Ovary (tissue), 9 donors: ENCODE results near the gene ATP13A2. TPM values are rescaled to one million over a fixed set of nuclear protein-coding genes. Genes with fewer than 3 reads are reported as not detected.

Experiments used
- DNase-seq, 5 donors: peaks; one replicate each; pipeline ENCODE4 v3.0.0-alpha.2; 2019 to 2020
- H3K27ac ChIP-seq, 2 donors: fragments of 200-600 bp; one replicate each; pipeline versions ENCODE4 v1.5.1 to v1.8.0; 2019 to 2022
- H3K27me3 ChIP-seq: fragments of 200-600 bp; one replicate; pipeline ENCODE4 v1.8.0; 2022
- H3K36me3 ChIP-seq: fragments of 200-600 bp; sonication (generic); one replicate; pipeline ENCODE4 v1.5.1; 2019
- H3K4me1 ChIP-seq: one replicate; pipeline ENCODE4 v1.8.1; 2013; ENCODE audit warnings: mild to moderate bottlenecking, moderate library complexity; ENCODE audit not compliant: insufficient read depth
- H3K4me3 ChIP-seq: fragments of 200-600 bp; sonication (generic); one replicate; pipeline ENCODE4 v1.5.1; 2017
- H3K9me3 ChIP-seq, 2 donors: fragments of 200-600 bp in 1 of 2; sonication (generic) in 1 of 2; one replicate each; pipeline versions ENCODE4 v1.5.1 to v1.8.1; 2013 to 2019; ENCODE audit warnings: mild to moderate bottlenecking in 1 of 2, moderate library complexity in 1 of 2
- EP300 ChIP-seq: sonication (generic); formaldehyde crosslinking; IDR thresholded peaks from one replicate; pipeline ENCODE4 v1.6.1; 2017; ENCODE audit warnings: antibody characterized with exemption
- POLR2A ChIP-seq: fragments of 450-650 bp; IDR thresholded peaks from one replicate; pipeline ENCODE4 v1.6.1; 2017; ENCODE audit warnings: antibody characterized with exemption, mild to moderate bottlenecking, moderate library complexity
- WGBS, 3 donors: extraction: QIAGEN DNeasy Blood & Tissue Kit in 1 of 3; methylation state at CpG; one replicate each; pipeline versions ENCODE4 v1.1.5 to v1.1.7; 2013 to 2017; 5-methylcytosine and 5-hydroxymethylcytosine counted together
- intact Hi-C, 4 donors: fragments of 100-400 bp; cut with DNase I; formaldehyde crosslinking; loops; one replicate each; pipeline versions ENCODE4 v1.11.0 to v1.15.1; 2022 to 2023
- polyA plus RNA-seq, 2 donors: library from polyadenylated mRNA; stranded (reverse); fragments of 200-250 nt in 1 of 2; fragments of 350-450 nt in 1 of 2; fragmentation: Illumina TruSeq in 1 of 2; extraction: RNeasy Lipid Tissue Mini Kit (QIAGEN cat#74804) in 1 of 2; gene quantifications; one replicate each; pipeline ENCODE4 v1.2.3, GENCODE V29; 2013 to 2014
- total RNA-seq, 7 donors: library from RNA; depleted of rRNA in 2 of 7; stranded (reverse); fragments of >200 nt in 2 of 7; fragmentation: NEBNext Ultra II Directional in 3 of 7; extraction: Animal tissue kit (Norgen Biotek cat#: 25700) in 3 of 7; gene quantifications; one replicate each; pipeline versions ENCODE4 v1.1.0 to v1.2.4, GENCODE V29; 2016 to 2023
- TF ChIP-seq, protein P1 (sequence below), 3 donors: fragments of 450-650 bp in 2 of 3; fragments of 200-600 bp in 1 of 3; IDR thresholded peaks; one replicate each; pipeline versions ENCODE4 v1.5.1 to v1.8.0; 2016 to 2022; ENCODE audit warnings: antibody characterized with exemption in 3 of 3, mild to moderate bottlenecking in 1 of 3
- donor health status: DM: no; HTN: no; CAD: no; lungs with moderate emphysema.
- donor health status: DM: no; HTN: no; CAD: no.
- donor health status: Bipolar disorder and iron deficiency.
- donor health status: DM: yes; HTN: yes; CAD: no.
- donor health status: DM: no; HTN: no; CAD: no.
- donor health status: DM: yes; HTN: yes; CAD: no.

The ATP13A2 gene
- total and polyA plus RNA-seq, 9 donors, result 8.8 to 24.1 (median 18.7) TPM

DNA sequence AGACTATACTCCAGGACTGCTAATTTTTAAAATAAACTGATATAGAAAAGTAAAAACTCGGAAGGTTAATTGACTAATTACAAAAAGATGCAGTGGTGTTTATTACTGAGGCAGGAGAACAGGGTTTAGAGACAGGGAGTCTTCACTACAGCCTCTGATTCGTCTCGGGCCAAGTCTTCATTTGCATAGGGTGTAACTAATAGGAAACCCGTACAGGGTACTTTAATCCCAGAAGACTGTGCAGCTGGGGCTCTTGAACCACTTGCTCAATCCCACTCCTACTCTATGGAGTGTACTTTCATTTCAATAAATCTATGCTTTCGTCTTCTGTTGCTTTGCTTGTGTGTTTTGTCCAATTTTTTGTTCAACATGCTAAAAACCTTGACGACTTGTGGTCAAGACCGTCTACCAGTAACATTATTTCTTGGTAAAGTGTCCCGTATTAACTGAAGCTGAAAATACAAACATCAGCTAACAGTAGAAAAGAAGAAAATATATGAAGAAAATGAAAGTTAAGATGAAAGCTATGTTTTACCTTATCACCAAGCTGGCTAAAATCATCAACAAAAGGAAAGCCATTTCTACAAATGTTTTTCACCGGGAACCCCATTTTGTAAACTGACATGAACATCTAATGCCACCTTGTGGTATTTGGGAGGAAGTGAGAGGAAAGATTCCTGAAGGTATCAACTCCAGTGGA lies 34.1 kb upstream of the ATP13A2 start:
- intact Hi-C loops, result loop anchor here in 3 of 4 donors (2.0 to 10.0 kb wide), 4 partner anchors 51 to 93 kb away; no protein-coding TSS in a partner anchor
- no peaks in the 10 kb centered on the region for H3K27me3 ChIP-seq
- 7 to 11% (median 9%) methylated on average over 9 of the region's 9 CpGs for WGBS, 3 donors
- no peaks in the 10 kb centered on the region for H3K9me3 ChIP-seq
- H3K27ac ChIP-seq, result no peak overlapping the region
- H3K36me3 ChIP-seq, result no peaks in the 10 kb centered on the region
- peaks cover 3% of the 10 kb centered on the region for H3K4me1 ChIP-seq
- H3K4me3 ChIP-seq, result peak overlapping the region; percentile 5
- no peak for DNase-seq
- no peak for TF ChIP-seq EP300
- no peak for TF ChIP-seq POLR2A
- TF ChIP-seq, protein P1, sequence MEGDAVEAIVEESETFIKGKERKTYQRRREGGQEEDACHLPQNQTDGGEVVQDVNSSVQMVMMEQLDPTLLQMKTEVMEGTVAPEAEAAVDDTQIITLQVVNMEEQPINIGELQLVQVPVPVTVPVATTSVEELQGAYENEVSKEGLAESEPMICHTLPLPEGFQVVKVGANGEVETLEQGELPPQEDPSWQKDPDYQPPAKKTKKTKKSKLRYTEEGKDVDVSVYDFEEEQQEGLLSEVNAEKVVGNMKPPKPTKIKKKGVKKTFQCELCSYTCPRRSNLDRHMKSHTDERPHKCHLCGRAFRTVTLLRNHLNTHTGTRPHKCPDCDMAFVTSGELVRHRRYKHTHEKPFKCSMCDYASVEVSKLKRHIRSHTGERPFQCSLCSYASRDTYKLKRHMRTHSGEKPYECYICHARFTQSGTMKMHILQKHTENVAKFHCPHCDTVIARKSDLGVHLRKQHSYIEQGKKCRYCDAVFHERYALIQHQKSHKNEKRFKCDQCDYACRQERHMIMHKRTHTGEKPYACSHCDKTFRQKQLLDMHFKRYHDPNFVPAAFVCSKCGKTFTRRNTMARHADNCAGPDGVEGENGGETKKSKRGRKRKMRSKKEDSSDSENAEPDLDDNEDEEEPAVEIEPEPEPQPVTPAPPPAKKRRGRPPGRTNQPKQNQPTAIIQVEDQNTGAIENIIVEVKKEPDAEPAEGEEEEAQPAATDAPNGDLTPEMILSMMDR (IDR thresholded peaks at IDR 0.05), result peak; percentile 37 to 88 (median 86)

DNA sequence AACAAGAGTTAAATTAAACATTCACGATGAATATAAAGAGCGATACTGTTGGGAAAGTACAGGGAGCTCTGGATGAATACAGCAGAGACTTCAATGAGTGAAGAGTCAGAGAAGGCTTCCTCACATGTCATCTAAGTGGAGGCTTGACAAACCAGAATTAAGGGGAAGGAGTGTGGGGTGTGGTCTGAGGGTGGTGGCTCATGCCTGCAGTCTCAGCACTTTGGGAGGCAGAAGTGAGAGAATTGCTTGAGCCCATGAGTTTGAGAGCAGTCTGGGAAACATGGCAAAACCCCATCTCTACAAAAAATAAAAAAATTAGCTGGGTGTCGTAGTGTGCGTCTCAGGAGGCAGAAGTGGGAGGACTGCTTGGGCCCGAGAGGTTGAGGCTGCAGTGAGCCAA lies 33.4 kb upstream of the ATP13A2 start:
- intact Hi-C loops, result loop anchor here in 3 of 4 donors (2.0 to 10.0 kb wide), 4 partner anchors 50 to 93 kb away; no protein-coding TSS in a partner anchor
- TF ChIP-seq EP300 (no peak), POLR2A (no peak)
- TF ChIP-seq, protein P1 (IDR thresholded peaks at IDR 0.05), result no peak
- no peaks in the 10 kb centered on the region for H3K27me3 ChIP-seq
- H3K36me3 ChIP-seq, result no peaks in the 10 kb centered on the region
- no peak overlapping the region for H3K4me3 ChIP-seq
- WGBS, 3 donors, result 45 to 58% (median 49%) methylated on average over 5 of the region's 5 CpGs
- no peak for DNase-seq
- H3K4me1 ChIP-seq, result peaks cover 3% of the 10 kb centered on the region
- H3K9me3 ChIP-seq, result no peaks in the 10 kb centered on the region
- H3K27ac ChIP-seq, result no peak overlapping the region

DNA sequence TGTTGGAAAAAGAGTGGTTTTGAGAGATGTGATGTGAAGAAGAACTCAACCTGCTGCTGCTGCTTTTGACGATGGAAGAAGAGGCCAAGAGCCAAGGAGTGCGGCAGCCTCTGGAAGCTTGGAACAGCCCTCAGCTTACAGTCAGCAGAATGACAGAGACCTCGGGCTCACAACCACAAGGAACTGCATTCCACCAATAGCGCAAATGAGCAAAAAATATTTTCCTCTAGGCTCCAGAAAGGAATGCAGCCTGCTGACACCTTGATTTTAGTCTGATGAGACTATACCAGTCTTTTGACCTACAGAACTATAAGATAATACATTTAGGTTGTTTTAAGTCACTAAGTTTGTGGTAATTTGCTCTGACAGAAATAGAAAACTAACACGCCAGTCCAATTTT lies 31.9 kb upstream of the ATP13A2 start:
- peaks cover 3% of the 10 kb centered on the region for H3K4me1 ChIP-seq
- WGBS, 3 donors, result 71 to 87% (median 85%) methylated on average over 5 of the region's 5 CpGs
- no peak overlapping the region for H3K4me3 ChIP-seq
- H3K9me3 ChIP-seq, result no peaks in the 10 kb centered on the region
- TF ChIP-seq EP300 (no peak), POLR2A (no peak)
- TF ChIP-seq, protein P1 (IDR thresholded peaks at IDR 0.05), result no peak
- intact Hi-C loops, result loop anchor here in 1 of 4 donors (2.0 to 10.0 kb wide), 2 partner anchors 49 to 91 kb away; no protein-coding TSS in a partner anchor
- no peaks in the 10 kb centered on the region for H3K36me3 ChIP-seq
- DNase-seq, result no peak
- no peaks in the 10 kb centered on the region for H3K27me3 ChIP-seq
- H3K27ac ChIP-seq, result no peak overlapping the region

DNA sequence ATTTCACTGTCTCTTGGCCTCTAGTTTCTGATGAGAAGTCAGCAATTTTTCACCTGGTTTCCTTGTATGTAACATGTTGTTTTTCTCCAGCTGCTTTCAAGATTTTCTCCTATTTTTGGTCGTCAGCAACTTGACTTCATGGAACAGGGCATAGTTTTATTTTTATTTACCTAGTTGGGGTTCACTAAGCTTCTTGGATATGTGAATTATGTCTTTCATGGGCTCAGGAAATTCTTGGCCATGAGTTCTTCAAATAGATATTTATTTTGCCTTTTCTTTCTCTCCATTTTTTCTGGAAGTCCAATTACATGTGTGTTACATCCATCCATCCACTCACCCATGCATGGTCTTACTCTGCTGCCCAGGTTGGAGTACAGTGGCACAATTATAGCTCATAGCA lies 28.4 kb upstream of the ATP13A2 start:
- no peak for TF ChIP-seq EP300
- TF ChIP-seq, protein P1 (IDR thresholded peaks at IDR 0.05), result no peak
- no peak for TF ChIP-seq POLR2A
- Histone ChIP-seq H3K36me3 (no peaks in the 10 kb centered on the region), H3K4me3 (no peak overlapping the region), H3K9me3 (no peaks in the 10 kb centered on the region), H3K27ac (no peak overlapping the region), H3K4me1 (peaks cover under 1% of the 10 kb centered on the region), H3K27me3 (no peaks in the 10 kb centered on the region)
- DNase-seq, result no peak
- intact Hi-C loops, result loop anchor here in 1 of 4 donors (10.0 kb wide), 1 partner anchor 45 kb away; no protein-coding TSS in a partner anchor
- WGBS, 3 donors, result 61 to 90% (median 79%) methylated on average over 1 of the region's 1 CpG
